Activated CD4-positive, alpha-beta T cell treated with anti-CD3 and anti-CD28 coated beads, Interleukin-2, amount 10 ng/mL, durations not matched to agents 7 days and 5 days (primary cell): ENCODE data around the gene PHLPP2. TPM values are rescaled to one million over a fixed set of nuclear protein-coding genes. Genes with fewer than 3 reads are reported as not detected.
A peak's percentile ranks its signal among the peaks of the same experiment; 100 is the strongest.

Experiments used
- CTCF ChIA-PET: fragments of 350-600 bp; sonication (Branson Sonifier 250); formaldehyde crosslinking; loops from one replicate; lab custom pipeline; 2021; ENCODE audit warnings: antibody characterized with exemption; lab: Charles Lee
- POLR2A ChIA-PET: fragments of 350-600 bp; sonication (Branson Sonifier 250); formaldehyde crosslinking; loops from one replicate; lab custom pipeline; 2021; ENCODE audit warnings: antibody characterized with exemption; lab: Charles Lee
- DNase-seq: peaks from one replicate; pipeline ENCODE4 v3.0.0-alpha.2; 2020
- H3K27ac Mint-ChIP-seq: one replicate; pipeline ENCODE4 v1.8.0; 2021; ENCODE audit warnings: mild to moderate bottlenecking, moderate library complexity, mixed read lengths
- H3K27me3 Mint-ChIP-seq: one replicate; pipeline ENCODE4 v1.8.0; 2021; ENCODE audit warnings: mixed read lengths
- H3K36me3 Mint-ChIP-seq: one replicate; pipeline ENCODE4 v1.8.0; 2021; ENCODE audit warnings: low read depth, mixed read lengths
- H3K4me1 Mint-ChIP-seq: one replicate; pipeline ENCODE4 v1.8.0; 2021; ENCODE audit warnings: mixed read lengths
- H3K4me3 Mint-ChIP-seq: one replicate; pipeline ENCODE4 v1.8.0; 2021; ENCODE audit warnings: mild to moderate bottlenecking, moderate library complexity, mixed read lengths
- H3K9me3 Mint-ChIP-seq: one replicate; pipeline ENCODE4 v1.8.0; 2021; ENCODE audit warnings: mixed read lengths
- total RNA-seq, 2 experiments: library from RNA; stranded (reverse); gene quantifications; one replicate each; pipeline ENCODE4 v1.2.3, GENCODE V29; 2021

The PHLPP2 gene
- total RNA-seq: 1 to 10 TPM; 4.1 to 5.5 TPM

DNA sequence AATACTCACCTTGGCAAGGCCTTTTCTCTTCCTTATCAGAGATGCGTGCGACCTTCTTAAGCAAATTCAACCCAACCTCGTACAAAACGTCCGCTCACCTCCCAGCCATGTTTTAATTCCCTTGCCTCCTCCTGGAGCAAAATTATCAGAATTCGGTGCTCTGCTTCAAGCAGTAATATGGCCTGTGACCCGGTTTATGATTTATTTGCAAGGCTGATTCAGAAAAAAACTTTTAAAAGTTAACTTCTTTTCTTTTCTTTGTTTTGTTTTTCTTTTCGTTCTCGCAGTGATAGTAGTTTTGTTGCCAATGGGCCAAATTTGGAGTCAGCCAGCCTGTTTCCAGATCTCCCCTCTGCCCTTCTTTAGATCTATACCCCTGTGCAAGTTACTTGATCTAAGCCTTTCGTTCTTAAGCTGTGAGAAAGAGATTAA is at the start of gene PHLPP2:
TSS of gene PHLPP2 (minus strand) at position 382 of the 432 bp plus-strand sequence. CDS start 9,906 bp downstream, outside the sequence.
- POLR2A ChIA-PET: no interaction called here
- no peaks in the 10 kb centered on the region for H3K9me3 Mint-ChIP-seq
- peak within 1 kb of the TSS; percentile 68 for H3K4me3 Mint-ChIP-seq
- peaks cover 12% of the 10 kb centered on the region for H3K27me3 Mint-ChIP-seq
- H3K27ac Mint-ChIP-seq: peak within 1 kb of the TSS; percentile 12
- DNase-seq: no peak
- peaks cover 20% of the 10 kb centered on the region for H3K4me1 Mint-ChIP-seq
- CTCF ChIA-PET: interaction anchor here (0.6 kb wide), 1 partner anchor 159 kb away, joined by 3 read pairs; no protein-coding TSS in a partner anchor
- H3K36me3 Mint-ChIP-seq: peaks cover 2% of the 10 kb centered on the region

DNA sequence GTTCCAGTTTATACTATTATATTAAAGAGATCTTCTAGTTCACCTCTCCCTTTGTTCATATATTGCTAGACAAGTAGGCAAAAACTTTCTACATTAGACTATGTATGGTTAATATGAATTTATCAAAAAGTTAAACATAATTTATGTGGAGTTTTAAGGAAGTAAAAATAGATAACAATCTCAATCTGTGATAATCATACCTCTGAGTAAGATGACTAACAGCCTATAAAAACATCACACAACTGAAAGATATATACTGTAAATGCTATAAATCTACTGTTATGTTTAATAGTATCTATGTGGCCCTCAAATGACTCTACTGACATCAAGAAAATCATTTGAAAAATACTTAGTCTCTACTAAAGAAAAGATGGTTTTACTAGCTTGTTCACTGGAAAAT is 47.1 kb upstream of the PHLPP2 start:
- no peak for DNase-seq
- Mint-ChIP-seq H3K27me3 (no peaks in the 10 kb centered on the region), H3K9me3 (no peaks in the 10 kb centered on the region), H3K27ac (no peak overlapping the region), H3K36me3 (peaks cover 48% of the 10 kb centered on the region), H3K4me1 (peaks cover 25% of the 10 kb centered on the region), H3K4me3 (no peak overlapping the region)
- ChIA-PET POLR2A (no interaction called here), CTCF (no interaction called here)

DNA sequence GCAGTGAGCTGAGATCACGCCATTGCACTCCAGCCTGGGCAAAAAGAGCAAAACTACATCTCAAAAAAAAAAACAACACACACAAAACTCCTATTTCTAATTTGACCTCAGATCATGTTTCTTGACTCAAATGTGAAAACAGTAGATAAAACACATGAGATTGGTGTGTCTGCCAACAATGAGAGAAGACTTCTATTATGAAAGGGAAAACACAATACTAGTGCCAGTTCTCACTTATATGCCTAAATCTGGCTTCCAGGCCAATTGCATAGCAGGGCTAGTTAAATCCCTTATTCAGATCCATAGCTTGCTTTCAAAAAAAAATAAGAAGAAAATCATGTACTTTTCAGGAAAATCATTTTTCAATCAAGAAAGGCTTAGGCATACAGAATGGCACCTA is 44.7 kb upstream of the PHLPP2 start:
- POLR2A ChIA-PET: no interaction called here
- H3K4me1 Mint-ChIP-seq: peaks cover 14% of the 10 kb centered on the region
- H3K9me3 Mint-ChIP-seq: no peaks in the 10 kb centered on the region
- no peak for DNase-seq
- H3K27me3 Mint-ChIP-seq: no peaks in the 10 kb centered on the region
- peaks cover 45% of the 10 kb centered on the region for H3K36me3 Mint-ChIP-seq
- CTCF ChIA-PET: interaction anchor here (1.1 kb wide), 1 partner anchor 42 kb away, joined by 3 read pairs; no protein-coding TSS in a partner anchor
- H3K4me3 Mint-ChIP-seq: no peak overlapping the region
- H3K27ac Mint-ChIP-seq: no peak overlapping the region

GRCh38 chr16:71767060-71767900 is 42.8 kb upstream of the PHLPP2 start:
- H3K9me3 Mint-ChIP-seq: no peaks in the 10 kb centered on the region
- H3K27me3 Mint-ChIP-seq: no peaks in the 10 kb centered on the region
- H3K36me3 Mint-ChIP-seq: peaks cover 49% of the 10 kb centered on the region
- peaks cover 14% of the 10 kb centered on the region for H3K4me1 Mint-ChIP-seq
- no peak overlapping the region for H3K4me3 Mint-ChIP-seq
- ChIA-PET CTCF (interaction anchor here (0.8 to 1.3 kb wide), 2 partner anchors 23 to 75 kb away, joined by 3 to 5 read pairs; no protein-coding TSS in a partner anchor), POLR2A (no interaction called here)
- no peak for DNase-seq
- H3K27ac Mint-ChIP-seq: no peak overlapping the region

DNA sequence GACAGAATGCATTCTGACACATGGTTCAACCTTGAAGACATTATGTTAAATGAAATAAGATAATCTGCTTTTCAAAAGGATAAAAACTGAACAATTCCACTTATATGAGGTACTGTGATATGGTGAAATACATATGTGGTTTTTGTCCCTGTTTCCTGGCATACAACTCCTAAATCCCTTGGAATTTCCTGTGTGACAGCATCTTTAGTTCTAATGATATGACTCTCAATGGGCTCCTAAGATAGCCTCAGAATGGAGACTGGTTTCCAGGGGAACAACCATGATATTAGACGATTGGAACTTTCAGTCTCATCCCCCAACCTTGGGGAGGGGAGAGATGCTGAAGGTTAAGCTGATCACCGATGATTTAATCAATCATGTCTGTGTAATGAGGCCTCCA is 37.7 kb upstream of the PHLPP2 start:
- ChIA-PET POLR2A (no interaction called here), CTCF (no interaction called here)
- no peak for DNase-seq
- Mint-ChIP-seq H3K27me3 (no peaks in the 10 kb centered on the region), H3K9me3 (no peaks in the 10 kb centered on the region), H3K27ac (no peak overlapping the region), H3K4me3 (no peak overlapping the region), H3K4me1 (peaks cover 6% of the 10 kb centered on the region), H3K36me3 (peaks cover 33% of the 10 kb centered on the region)

GRCh38 chr16:71761097-71761496 is 36.6 kb upstream of the PHLPP2 start:
- ChIA-PET POLR2A (no interaction called here), CTCF (interaction anchor here (0.6 to 1.1 kb wide), 3 partner anchors 16 to 195 kb away, joined by 3 to 4 read pairs (median 4); no protein-coding TSS in a partner anchor)
- Mint-ChIP-seq H3K27me3 (no peaks in the 10 kb centered on the region), H3K4me3 (no peak overlapping the region), H3K36me3 (peaks cover 39% of the 10 kb centered on the region), H3K4me1 (no peaks in the 10 kb centered on the region), H3K27ac (no peak overlapping the region), H3K9me3 (no peaks in the 10 kb centered on the region)
- DNase-seq: no peak

- Mint-ChIP-seq H3K4me1 (no peaks in the 10 kb centered on the region), H3K9me3 (no peaks in the 10 kb centered on the region), H3K36me3 (peaks cover 45% of the 10 kb centered on the region), H3K4me3 (no peak overlapping the region), H3K27ac (no peak overlapping the region), H3K27me3 (no peaks in the 10 kb centered on the region)
- POLR2A ChIA-PET: no interaction called here
- no peak for DNase-seq
- CTCF ChIA-PET: no interaction called here
Observed at GRCh38 chr16:71758293-71758760, 33.8 kb upstream of the PHLPP2 start.

GRCh38 chr16:71754652-71755051 is 30.2 kb upstream of the PHLPP2 start:
- ChIA-PET POLR2A (interaction anchor here (0.6 kb wide), 2 partner anchors 84 to 137 kb away, joined by 3 to 6 read pairs; no protein-coding TSS in a partner anchor), CTCF (interaction anchor here (0.6 to 1.0 kb wide), 2 partner anchors 11 to 224 kb away, joined by 3 to 6 read pairs; no protein-coding TSS in a partner anchor)
- H3K36me3 Mint-ChIP-seq: peaks cover 47% of the 10 kb centered on the region
- H3K27ac Mint-ChIP-seq: peak overlapping the region; percentile 1
- no peaks in the 10 kb centered on the region for H3K27me3 Mint-ChIP-seq
- DNase-seq: no peak
- H3K4me3 Mint-ChIP-seq: no peak overlapping the region
- no peaks in the 10 kb centered on the region for H3K4me1 Mint-ChIP-seq
- H3K9me3 Mint-ChIP-seq: no peaks in the 10 kb centered on the region

DNA sequence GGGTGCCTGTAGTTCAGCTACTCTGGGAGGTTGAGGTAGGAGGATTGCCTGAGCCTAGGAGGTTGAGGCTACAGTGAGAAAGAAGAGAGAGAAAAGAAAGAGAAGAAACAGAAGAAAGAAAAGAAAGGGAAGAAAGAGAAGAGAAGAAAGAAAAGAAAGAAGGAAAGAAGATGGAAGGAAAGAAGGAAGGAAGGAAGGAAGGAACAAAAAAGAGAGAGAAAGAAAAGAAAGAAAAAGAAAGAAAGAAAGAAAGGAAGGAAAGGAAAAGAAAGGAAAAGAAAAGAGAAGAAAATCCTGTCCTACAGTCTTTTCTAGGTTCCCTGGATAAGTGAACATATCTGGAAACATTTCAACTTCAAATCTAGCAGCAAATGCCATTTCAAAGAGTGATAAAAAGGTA is 29.6 kb upstream of the PHLPP2 start:
- POLR2A ChIA-PET: no interaction called here
- peak overlapping the region; percentile 38 for H3K27ac Mint-ChIP-seq
- CTCF ChIA-PET: interaction anchor here (0.9 to 1.0 kb wide), 2 partner anchors 10 to 75 kb away, joined by 3 to 4 read pairs; no protein-coding TSS in a partner anchor

GRCh38 chr16:71748226-71748625 is 23.7 kb upstream of the PHLPP2 start:
- peaks cover 45% of the 10 kb centered on the region for H3K36me3 Mint-ChIP-seq
- H3K9me3 Mint-ChIP-seq: no peaks in the 10 kb centered on the region
- POLR2A ChIA-PET: no interaction called here
- peak overlapping the region; percentile 36 for H3K27ac Mint-ChIP-seq
- no peak for DNase-seq
- H3K4me1 Mint-ChIP-seq: peaks cover 3% of the 10 kb centered on the region
- H3K27me3 Mint-ChIP-seq: no peaks in the 10 kb centered on the region
- no peak overlapping the region for H3K4me3 Mint-ChIP-seq
- CTCF ChIA-PET: no interaction called here

More for the DNA sequence above, 29.6 kb upstream of the PHLPP2 start:
- Mint-ChIP-seq H3K4me1 (no peaks in the 10 kb centered on the region), H3K9me3 (no peaks in the 10 kb centered on the region), H3K27me3 (no peaks in the 10 kb centered on the region), H3K4me3 (no peak overlapping the region), H3K36me3 (peaks cover 48% of the 10 kb centered on the region)
- DNase-seq: no peak

- peak; percentile 44 for DNase-seq
- H3K27me3 Mint-ChIP-seq: no peaks in the 10 kb centered on the region
- peaks cover 3% of the 10 kb centered on the region for H3K4me1 Mint-ChIP-seq
- no peaks in the 10 kb centered on the region for H3K9me3 Mint-ChIP-seq
- ChIA-PET CTCF (no interaction called here), POLR2A (no interaction called here)
- H3K4me3 Mint-ChIP-seq: no peak overlapping the region
- H3K27ac Mint-ChIP-seq: no peak overlapping the region
- peaks cover 44% of the 10 kb centered on the region for H3K36me3 Mint-ChIP-seq
Observed at GRCh38 chr16:71746442-71747046, 22.0 kb upstream of the PHLPP2 start.

GRCh38 chr16:71738855-71739254 is 14.4 kb upstream of the PHLPP2 start:
- H3K9me3 Mint-ChIP-seq: no peaks in the 10 kb centered on the region
- DNase-seq: no peak
- H3K27ac Mint-ChIP-seq: no peak overlapping the region
- POLR2A ChIA-PET: no interaction called here
- H3K36me3 Mint-ChIP-seq: peaks cover 43% of the 10 kb centered on the region
- H3K4me3 Mint-ChIP-seq: no peak overlapping the region
- no peaks in the 10 kb centered on the region for H3K27me3 Mint-ChIP-seq
- CTCF ChIA-PET: interaction anchor here (0.6 kb wide), 1 partner anchor 174 kb away, joined by 4 read pairs; no protein-coding TSS in a partner anchor
- no peaks in the 10 kb centered on the region for H3K4me1 Mint-ChIP-seq
